Central memory CD8-positive, alpha-beta T cell (primary cell): ENCODE results near the gene ALK.

Experiments
- ATAC-seq: fragments of 150-1000 bp; cut with Tn5 transposase; replicated peaks from 2 replicates; pipeline ENCODE4 v1.10.0; 2022; ENCODE audit warnings: mild to moderate bottlenecking, moderate FRiP score, moderate number of reproducible peaks; ENCODE audit not compliant: poor library complexity, severe bottlenecking; ENCODE audit errors: extremely low read depth
- DNase-seq, 2 donors: peaks; one replicate each; pipeline ENCODE4 v3.0.0; 2021; ENCODE audit warnings: low spot score in 2 of 2
- H3K27ac Mint-ChIP-seq: one replicate; pipeline ENCODE4 v1.8.0; 2022; ENCODE audit warnings: low read depth, mild to moderate bottlenecking, moderate library complexity, mixed read lengths
- H3K27me3 Mint-ChIP-seq: one replicate; pipeline ENCODE4 v1.8.0; 2022; ENCODE audit warnings: mixed read lengths
- H3K36me3 Mint-ChIP-seq: one replicate; pipeline ENCODE4 v1.8.0; 2022; ENCODE audit warnings: mild to moderate bottlenecking, moderate library complexity, mixed read lengths; ENCODE audit not compliant: insufficient read depth
- H3K4me1 Mint-ChIP-seq: one replicate; pipeline ENCODE4 v1.8.0; 2022; ENCODE audit warnings: mixed read lengths
- H3K4me3 Mint-ChIP-seq: one replicate; pipeline ENCODE4 v1.8.0; 2022; ENCODE audit warnings: mild to moderate bottlenecking, moderate library complexity, mixed read lengths
- H3K9me3 Mint-ChIP-seq: one replicate; pipeline ENCODE4 v1.8.0; 2022; ENCODE audit warnings: mixed read lengths

ALK gene

GRCh38 chr2:29219374-29219773 lies 702.0 kb downstream of the ALK start:
- Mint-ChIP-seq H3K36me3 (no peaks in the 10 kb centered on the region), H3K27ac (no peak overlapping the region), H3K4me3 (no peak overlapping the region), H3K4me1 (no peaks in the 10 kb centered on the region), H3K27me3 (peaks cover 3% of the 10 kb centered on the region), H3K9me3 (no peaks in the 10 kb centered on the region)
- no peak for DNase-seq
- no peak for ATAC-seq

GRCh38 chr2:29218550-29219125 lies 702.7 kb downstream of the ALK start:
- ATAC-seq (no peak), DNase-seq (no peak)
- Mint-ChIP-seq H3K9me3 (no peaks in the 10 kb centered on the region), H3K27me3 (no peaks in the 10 kb centered on the region), H3K4me1 (no peaks in the 10 kb centered on the region), H3K27ac (no peak overlapping the region), H3K36me3 (no peaks in the 10 kb centered on the region), H3K4me3 (no peak overlapping the region)

- Mint-ChIP-seq H3K4me3 (no peak overlapping the region), H3K36me3 (no peaks in the 10 kb centered on the region), H3K27me3 (no peaks in the 10 kb centered on the region), H3K27ac (no peak overlapping the region), H3K9me3 (no peaks in the 10 kb centered on the region), H3K4me1 (no peaks in the 10 kb centered on the region)
- DNase-seq (no peak), ATAC-seq (no peak)
Observed at GRCh38 chr2:29218071-29218470, 703.3 kb downstream of the ALK start.

- Mint-ChIP-seq H3K27ac (no peak overlapping the region), H3K9me3 (no peaks in the 10 kb centered on the region), H3K36me3 (no peaks in the 10 kb centered on the region), H3K4me1 (no peaks in the 10 kb centered on the region), H3K27me3 (no peaks in the 10 kb centered on the region), H3K4me3 (no peak overlapping the region)
- no peak for ATAC-seq
- no peak for DNase-seq
Observed at GRCh38 chr2:29216609-29216909, 704.8 kb downstream of the ALK start.

GRCh38 chr2:29215739-29216608 lies 705.4 kb downstream of the ALK start:
- H3K27ac Mint-ChIP-seq = no peak overlapping the region
- H3K36me3 Mint-ChIP-seq = peaks cover 2% of the 10 kb centered on the region
- H3K27me3 Mint-ChIP-seq = no peaks in the 10 kb centered on the region
- H3K4me3 Mint-ChIP-seq = no peak overlapping the region
- ATAC-seq (no peak), DNase-seq (no peak)
- no peaks in the 10 kb centered on the region for H3K9me3 Mint-ChIP-seq
- H3K4me1 Mint-ChIP-seq = no peaks in the 10 kb centered on the region

- Mint-ChIP-seq H3K27me3 (no peaks in the 10 kb centered on the region), H3K36me3 (peaks cover 2% of the 10 kb centered on the region), H3K27ac (no peak overlapping the region), H3K4me3 (no peak overlapping the region), H3K4me1 (no peaks in the 10 kb centered on the region), H3K9me3 (no peaks in the 10 kb centered on the region)
- ATAC-seq (no peak), DNase-seq (no peak)
Observed at GRCh38 chr2:29215073-29215472, 706.3 kb downstream of the ALK start.

GRCh38 chr2:29213888-29214291 lies 707.5 kb downstream of the ALK start:
- H3K4me3 Mint-ChIP-seq = no peak overlapping the region
- H3K27ac Mint-ChIP-seq = no peak overlapping the region
- no peak for ATAC-seq
- peaks cover 2% of the 10 kb centered on the region for H3K36me3 Mint-ChIP-seq
- H3K9me3 Mint-ChIP-seq = no peaks in the 10 kb centered on the region
- no peak for DNase-seq
- H3K4me1 Mint-ChIP-seq = no peaks in the 10 kb centered on the region
- H3K27me3 Mint-ChIP-seq = no peaks in the 10 kb centered on the region

- ATAC-seq (no peak), DNase-seq (no peak)
- Mint-ChIP-seq H3K36me3 (peaks cover 2% of the 10 kb centered on the region), H3K4me3 (no peak overlapping the region), H3K27me3 (no peaks in the 10 kb centered on the region), H3K9me3 (no peaks in the 10 kb centered on the region), H3K4me1 (no peaks in the 10 kb centered on the region), H3K27ac (no peak overlapping the region)
Observed at GRCh38 chr2:29212009-29212408, 709.4 kb downstream of the ALK start.

GRCh38 chr2:29209551-29209950 lies 711.8 kb downstream of the ALK start:
- no peak overlapping the region for H3K4me3 Mint-ChIP-seq
- no peak overlapping the region for H3K27ac Mint-ChIP-seq
- ATAC-seq = no peak
- peaks cover 4% of the 10 kb centered on the region for H3K36me3 Mint-ChIP-seq
- H3K4me1 Mint-ChIP-seq = no peaks in the 10 kb centered on the region
- H3K9me3 Mint-ChIP-seq = no peaks in the 10 kb centered on the region
- no peaks in the 10 kb centered on the region for H3K27me3 Mint-ChIP-seq
- peak in 1 of 2 donors; percentile 4 for DNase-seq

GRCh38 chr2:29207352-29208148 lies 713.8 kb downstream of the ALK start:
- Mint-ChIP-seq H3K36me3 (peaks cover 8% of the 10 kb centered on the region), H3K4me1 (no peaks in the 10 kb centered on the region), H3K9me3 (no peaks in the 10 kb centered on the region), H3K27ac (peak overlapping the region; percentile 49), H3K4me3 (no peak overlapping the region), H3K27me3 (no peaks in the 10 kb centered on the region)
- ATAC-seq (no peak), DNase-seq (no peak)

- H3K27ac Mint-ChIP-seq = no peak overlapping the region
- H3K9me3 Mint-ChIP-seq = no peaks in the 10 kb centered on the region
- ATAC-seq = no peak
Observed at GRCh38 chr2:29206941-29207340, 714.4 kb downstream of the ALK start.

GRCh38 chr2:29202819-29203495 lies 718.4 kb downstream of the ALK start:
- Mint-ChIP-seq H3K4me1 (peaks cover 6% of the 10 kb centered on the region), H3K36me3 (peaks cover 9% of the 10 kb centered on the region), H3K9me3 (no peaks in the 10 kb centered on the region), H3K27me3 (no peaks in the 10 kb centered on the region), H3K4me3 (no peak overlapping the region), H3K27ac (no peak overlapping the region)
- DNase-seq (no peak), ATAC-seq (no peak)

More at GRCh38 chr2:29206941-29207340, 714.4 kb downstream of the ALK start:
- Mint-ChIP-seq H3K27me3 (no peaks in the 10 kb centered on the region), H3K4me3 (no peak overlapping the region), H3K36me3 (peaks cover 10% of the 10 kb centered on the region), H3K4me1 (peaks cover 5% of the 10 kb centered on the region)
- no peak for DNase-seq
